ENCODE data around the gene MIGA2.

GRCh38 chr9:129109537-129109903 lies 73.1 kb downstream of the MIGA2 start:
- no peak for TF ChIP-seq POLR2A (IDR thresholded peaks at IDR 0.05; ENCODE audit: low read length)
- no peak for TF ChIP-seq GATA1 (IDR thresholded peaks at IDR 0.05; ENCODE audit: low read depth, low read length)
